ENCODE results near the gene PMEPA1.

Gene PMEPA1

DNA sequence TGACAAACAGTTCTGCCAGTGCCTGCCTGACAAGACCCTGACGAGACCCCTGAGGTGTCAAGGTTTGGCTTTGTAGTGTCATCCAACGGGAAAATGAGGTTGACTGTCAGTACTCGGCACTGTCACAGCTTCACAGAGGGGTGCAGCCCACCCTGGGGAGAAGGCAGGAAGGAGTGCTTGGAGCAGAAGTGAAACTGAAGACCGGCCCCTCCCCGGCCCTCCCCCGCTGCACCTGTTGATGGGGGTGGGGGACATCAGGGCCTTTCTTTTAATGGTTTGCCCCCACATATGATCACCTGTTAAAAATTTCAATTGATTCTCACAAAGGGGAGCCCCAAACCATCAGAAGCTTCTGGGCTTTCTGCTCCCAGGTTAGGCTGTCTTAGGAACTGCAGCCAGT, 6.8 kb downstream of the PMEPA1 start:
- Histone ChIP-seq H3K27ac (replicated peaks; ENCODE audit: low read length) (no peak overlapping the region), H2AK5ac (ENCODE audit: low read depth, low read length) (no peak overlapping the region), H2AFZ (ENCODE audit: low read length) (no peak overlapping the region), H2BK12ac (ENCODE audit: low read length) (no peak overlapping the region), H4K91ac (ENCODE audit: low read depth, low read length, poor library complexity) (no peak overlapping the region), H3K14ac (ENCODE audit: low read length) (no peak overlapping the region), H3K4me1 (ENCODE audit: control insufficient read depth in 2 of 2, insufficient read depth in 1 of 2, low read depth in 1 of 2, low read length in 2 of 2) (peaks cover 0 to 15% of the 10 kb centered on the region in 2 donors), H3K4me2 (ENCODE audit: insufficient read depth, low read length, poor library complexity, severe bottlenecking) (no peak overlapping the region), H2BK15ac (ENCODE audit: low read length) (no peak overlapping the region), H3K9me3 (replicated peaks in 1 of 2; ENCODE audit: control insufficient read depth in 2 of 2, insufficient read depth in 1 of 2, low read depth in 1 of 2, low read length in 2 of 2) (no peaks in the 10 kb centered on the region), H3K23ac (ENCODE audit: low read depth, low read length, poor library complexity) (no peak overlapping the region), H2BK120ac (ENCODE audit: low read depth, low read length) (no peak overlapping the region), H3K36me3 (replicated peaks in 1 of 2; ENCODE audit: control insufficient read depth in 2 of 2, insufficient read depth in 2 of 2, low read length in 2 of 2) (no peaks in the 10 kb centered on the region), H4K8ac (ENCODE audit: low read depth, low read length) (no peak overlapping the region), H3K18ac (ENCODE audit: low read length) (no peak overlapping the region), H3K27me3 (ENCODE audit: control insufficient read depth in 3 of 3, insufficient read depth in 3 of 3, low read depth in 1 of 3, low read length in 3 of 3) (peaks cover 7 to 35% (median 12%) of the 10 kb centered on the region in 3 experiments), H3K9ac (ENCODE audit: low read depth, low read length, poor library complexity) (no peak overlapping the region), H3K4ac (ENCODE audit: low read length) (no peak overlapping the region), H3K79me1 (ENCODE audit: low read depth, low read length) (no peaks in the 10 kb centered on the region), H2BK5ac (ENCODE audit: low read length) (no peak overlapping the region), H3K4me3 (ENCODE audit: low read length in 2 of 2) (no peak overlapping the region)
- no CpG with 5 or more reads among the region's 6 CpGs for WGBS, 2 donors (ENCODE audit: extremely low coverage in 2 of 2, insufficient read length in 2 of 2, insufficient replicate concordance in 1 of 2)
- no peak for DNase-seq (ENCODE audit: low spot score)

DNA sequence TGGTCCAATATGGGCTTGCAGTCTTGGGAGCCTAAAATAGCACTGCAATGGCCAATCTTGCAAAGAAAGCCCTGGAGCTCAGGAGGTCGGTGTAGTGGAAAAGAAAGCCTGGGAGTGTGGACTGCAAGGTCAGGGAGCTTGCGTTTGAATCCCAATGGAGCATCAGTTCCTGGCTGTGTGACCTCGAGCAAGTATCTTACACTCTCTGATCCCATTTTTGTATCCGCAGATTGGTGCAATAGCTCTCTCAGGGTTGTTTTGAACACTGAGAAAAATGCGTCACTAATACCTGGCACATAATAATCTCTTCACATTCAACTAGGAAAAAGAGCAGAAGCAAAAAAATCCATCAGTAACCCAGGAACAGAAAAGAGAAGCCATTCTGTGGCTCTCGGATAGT, 7.3 kb downstream of the PMEPA1 start:
- no peaks in the 10 kb centered on the region for H3K36me3 ChIP-seq (replicated peaks in 1 of 2; ENCODE audit: control insufficient read depth in 2 of 2, insufficient read depth in 2 of 2, low read length in 2 of 2)
- no peak overlapping the region for H3K4me3 ChIP-seq (ENCODE audit: low read length in 2 of 2)
- H3K27me3 ChIP-seq (ENCODE audit: control insufficient read depth in 3 of 3, insufficient read depth in 3 of 3, low read depth in 1 of 3, low read length in 3 of 3) = peaks cover 4 to 30% (median 7%) of the 10 kb centered on the region in 3 experiments
- no peak for DNase-seq (ENCODE audit: low spot score)
- no peak overlapping the region for H2BK5ac ChIP-seq (ENCODE audit: low read length)
- no peaks in the 10 kb centered on the region for H3K79me1 ChIP-seq (ENCODE audit: low read depth, low read length)
- H3K18ac ChIP-seq (ENCODE audit: low read length) = no peak overlapping the region
- H3K27ac ChIP-seq (replicated peaks; ENCODE audit: low read length) = no peak overlapping the region
- no peak overlapping the region for H3K4ac ChIP-seq (ENCODE audit: low read length)
- H2AFZ ChIP-seq (ENCODE audit: low read length) = no peak overlapping the region
- no peak overlapping the region for H3K9ac ChIP-seq (ENCODE audit: low read depth, low read length, poor library complexity)
- no peak overlapping the region for H3K4me2 ChIP-seq (ENCODE audit: insufficient read depth, low read length, poor library complexity, severe bottlenecking)
- peaks cover 0 to 13% of the 10 kb centered on the region in 2 donors for H3K4me1 ChIP-seq (ENCODE audit: control insufficient read depth in 2 of 2, insufficient read depth in 1 of 2, low read depth in 1 of 2, low read length in 2 of 2)
- H2AK5ac ChIP-seq (ENCODE audit: low read depth, low read length) = no peak overlapping the region
- no peak overlapping the region for H3K14ac ChIP-seq (ENCODE audit: low read length)
- H4K8ac ChIP-seq (ENCODE audit: low read depth, low read length) = no peak overlapping the region
- H2BK120ac ChIP-seq (ENCODE audit: low read depth, low read length) = no peak overlapping the region
- no peak overlapping the region for H3K23ac ChIP-seq (ENCODE audit: low read depth, low read length, poor library complexity)
- H3K9me3 ChIP-seq (replicated peaks in 1 of 2; ENCODE audit: control insufficient read depth in 2 of 2, insufficient read depth in 1 of 2, low read depth in 1 of 2, low read length in 2 of 2) = no peaks in the 10 kb centered on the region
- no CpG with 5 or more reads among the region's 6 CpGs for WGBS, 2 donors (ENCODE audit: extremely low coverage in 2 of 2, insufficient read length in 2 of 2, insufficient replicate concordance in 1 of 2)
- H2BK12ac ChIP-seq (ENCODE audit: low read length) = no peak overlapping the region
- H2BK15ac ChIP-seq (ENCODE audit: low read length) = no peak overlapping the region
- H4K91ac ChIP-seq (ENCODE audit: low read depth, low read length, poor library complexity) = no peak overlapping the region

DNA sequence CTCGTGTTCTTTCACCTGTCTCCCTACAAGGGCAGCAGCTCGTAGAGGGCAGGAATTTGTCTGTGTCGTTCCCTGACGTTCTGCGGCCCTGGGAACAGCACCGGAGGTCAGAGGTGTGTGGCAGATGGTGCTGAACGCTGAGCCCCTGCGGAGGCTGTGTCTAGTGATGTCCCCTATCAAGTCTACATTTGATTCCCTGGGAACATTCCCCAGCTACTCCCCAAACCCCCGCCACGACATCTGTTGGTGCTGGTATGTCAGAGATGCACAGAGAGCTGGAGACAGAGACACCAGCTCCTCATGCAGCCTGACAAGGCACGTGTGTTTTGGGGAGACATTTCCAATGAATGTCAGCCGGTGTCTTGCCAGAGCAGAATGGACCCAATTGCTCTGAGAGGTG, 7.7 kb downstream of the PMEPA1 start:
- Histone ChIP-seq H2BK12ac (ENCODE audit: low read length) (no peak overlapping the region), H3K36me3 (replicated peaks in 1 of 2; ENCODE audit: control insufficient read depth in 2 of 2, insufficient read depth in 2 of 2, low read length in 2 of 2) (no peaks in the 10 kb centered on the region), H2BK15ac (ENCODE audit: low read length) (no peak overlapping the region), H4K91ac (ENCODE audit: low read depth, low read length, poor library complexity) (no peak overlapping the region), H2BK5ac (ENCODE audit: low read length) (no peak overlapping the region), H3K4me3 (ENCODE audit: low read length in 2 of 2) (no peak overlapping the region), H4K8ac (ENCODE audit: low read depth, low read length) (no peak overlapping the region), H3K27ac (replicated peaks; ENCODE audit: low read length) (no peak overlapping the region), H3K4me2 (ENCODE audit: insufficient read depth, low read length, poor library complexity, severe bottlenecking) (no peak overlapping the region), H3K79me1 (ENCODE audit: low read depth, low read length) (no peaks in the 10 kb centered on the region), H3K23ac (ENCODE audit: low read depth, low read length, poor library complexity) (no peak overlapping the region), H3K4me1 (ENCODE audit: control insufficient read depth in 2 of 2, insufficient read depth in 1 of 2, low read depth in 1 of 2, low read length in 2 of 2) (peaks cover 0 to 10% of the 10 kb centered on the region in 2 donors), H3K9me3 (replicated peaks in 1 of 2; ENCODE audit: control insufficient read depth in 2 of 2, insufficient read depth in 1 of 2, low read depth in 1 of 2, low read length in 2 of 2) (no peaks in the 10 kb centered on the region), H2AFZ (ENCODE audit: low read length) (no peak overlapping the region), H3K18ac (ENCODE audit: low read length) (no peak overlapping the region), H3K27me3 (ENCODE audit: control insufficient read depth in 3 of 3, insufficient read depth in 3 of 3, low read depth in 1 of 3, low read length in 3 of 3) (peaks cover 4 to 26% (median 5%) of the 10 kb centered on the region in 3 experiments), H2BK120ac (ENCODE audit: low read depth, low read length) (no peak overlapping the region), H3K4ac (ENCODE audit: low read length) (no peak overlapping the region), H3K14ac (ENCODE audit: low read length) (no peak overlapping the region), H2AK5ac (ENCODE audit: low read depth, low read length) (no peak overlapping the region), H3K9ac (ENCODE audit: low read depth, low read length, poor library complexity) (no peak overlapping the region)
- WGBS, 2 donors (ENCODE audit: extremely low coverage in 2 of 2, insufficient read length in 2 of 2, insufficient replicate concordance in 1 of 2) = no CpG with 5 or more reads among the region's 12 CpGs
- no peak for DNase-seq (ENCODE audit: low spot score)

DNA sequence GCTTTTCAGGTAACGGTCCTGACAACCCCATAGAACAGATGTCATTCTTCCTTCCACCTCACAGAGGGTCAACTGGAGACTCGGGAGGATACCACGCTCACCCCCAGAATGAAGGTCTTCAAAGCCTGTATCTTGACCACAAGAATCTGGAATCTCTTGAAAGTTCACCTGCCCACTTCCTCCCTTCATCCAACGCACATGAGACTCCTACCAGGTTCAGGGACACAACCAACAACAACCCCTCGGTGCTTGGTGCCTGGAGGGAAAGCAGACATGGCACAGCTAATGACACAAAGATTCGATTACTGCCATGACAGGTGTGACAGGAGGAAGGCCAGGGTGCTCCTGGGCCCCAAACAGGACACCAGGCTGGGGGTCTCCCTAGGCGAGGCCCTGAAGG, 8.2 kb downstream of the PMEPA1 start:
- no peak overlapping the region for H2BK120ac ChIP-seq (ENCODE audit: low read depth, low read length)
- no peak overlapping the region for H3K23ac ChIP-seq (ENCODE audit: low read depth, low read length, poor library complexity)
- H2BK5ac ChIP-seq (ENCODE audit: low read length) = no peak overlapping the region
- peaks cover 0 to 10% of the 10 kb centered on the region in 2 donors for H3K4me1 ChIP-seq (ENCODE audit: control insufficient read depth in 2 of 2, insufficient read depth in 1 of 2, low read depth in 1 of 2, low read length in 2 of 2)
- H3K4ac ChIP-seq (ENCODE audit: low read length) = no peak overlapping the region
- WGBS, 2 donors (ENCODE audit: extremely low coverage in 2 of 2, insufficient read length in 2 of 2, insufficient replicate concordance in 1 of 2) = no CpG with 5 or more reads among the region's 7 CpGs
- no peak overlapping the region for H3K18ac ChIP-seq (ENCODE audit: low read length)
- no peak overlapping the region for H3K4me3 ChIP-seq (ENCODE audit: low read length in 2 of 2)
- no peak overlapping the region for H3K27ac ChIP-seq (replicated peaks; ENCODE audit: low read length)
- no peak overlapping the region for H4K91ac ChIP-seq (ENCODE audit: low read depth, low read length, poor library complexity)
- no peak overlapping the region for H2BK15ac ChIP-seq (ENCODE audit: low read length)
- H3K27me3 ChIP-seq (ENCODE audit: control insufficient read depth in 3 of 3, insufficient read depth in 3 of 3, low read depth in 1 of 3, low read length in 3 of 3) = peaks cover under 1 to 22% (median 2%) of the 10 kb centered on the region in 3 experiments
- H3K9ac ChIP-seq (ENCODE audit: low read depth, low read length, poor library complexity) = no peak overlapping the region
- no peak overlapping the region for H2AFZ ChIP-seq (ENCODE audit: low read length)
- no peak overlapping the region for H3K4me2 ChIP-seq (ENCODE audit: insufficient read depth, low read length, poor library complexity, severe bottlenecking)
- no peaks in the 10 kb centered on the region for H3K9me3 ChIP-seq (replicated peaks in 1 of 2; ENCODE audit: control insufficient read depth in 2 of 2, insufficient read depth in 1 of 2, low read depth in 1 of 2, low read length in 2 of 2)
- H3K36me3 ChIP-seq (replicated peaks in 1 of 2; ENCODE audit: control insufficient read depth in 2 of 2, insufficient read depth in 2 of 2, low read length in 2 of 2) = no peaks in the 10 kb centered on the region
- no peak for DNase-seq (ENCODE audit: low spot score)
- no peak overlapping the region for H4K8ac ChIP-seq (ENCODE audit: low read depth, low read length)
- H2BK12ac ChIP-seq (ENCODE audit: low read length) = no peak overlapping the region
- H3K14ac ChIP-seq (ENCODE audit: low read length) = no peak overlapping the region
- no peak overlapping the region for H2AK5ac ChIP-seq (ENCODE audit: low read depth, low read length)
- H3K79me1 ChIP-seq (ENCODE audit: low read depth, low read length) = no peaks in the 10 kb centered on the region
